H1 (cell line): Measurements from ENCODE around the gene CRHBP. TPM values are rescaled to one million over a fixed set of nuclear protein-coding genes. Genes with fewer than 3 reads are reported as not detected.

Experiments
- CTCF ChIA-PET: fragments of 300-600 bp; sonication (Branson Sonifier 250); formaldehyde crosslinking; loops from one replicate; lab custom pipeline; 2021; ENCODE audit not compliant: partially characterized antibody; lab: Charles Lee
- POLR2A ChIA-PET: fragments of 300-600 bp; sonication (Branson Sonifier 250); formaldehyde crosslinking; loops from one replicate; lab custom pipeline; 2021; ENCODE audit warnings: inconsistent platforms; ENCODE audit not compliant: partially characterized antibody; lab: Charles Lee
- DNase-seq, 2 experiments: peaks; one replicate each; pipeline versions ENCODE4 v3.0.0 to v3.0.0-alpha.2; 2010 to 2022; ENCODE audit warnings: low spot score in 2 of 2, low read depth in 1 of 2, mixed read lengths in 1 of 2
- FAIRE-seq: peaks from 2 replicates; lab custom pipeline; 2011; peaks lifted over from hg19 to GRCh38; lab: Jason Lieb, UNC
- H2AFZ ChIP-seq: 2 replicates; pipeline ENCODE4 v1.8.1; 2012; ENCODE audit warnings: low read length, inconsistent platforms
- H2AK5ac ChIP-seq: 2 replicates; pipeline ENCODE4 v1.6.1; 2013; ENCODE audit warnings: low read depth, low read length
- H2BK120ac ChIP-seq: replicated peaks from 2 replicates; pipeline ENCODE3; 2013; ENCODE audit warnings: low read depth, low read length, inconsistent platforms
- H2BK12ac ChIP-seq: 2 replicates; pipeline ENCODE4 v1.6.1; 2013; ENCODE audit warnings: low read depth, low read length
- H2BK15ac ChIP-seq: 2 replicates; pipeline ENCODE4 v1.6.1; 2013; ENCODE audit warnings: low read length
- H2BK20ac ChIP-seq: 2 replicates; pipeline ENCODE4 v1.6.1; 2013; ENCODE audit warnings: low read length
- H2BK5ac ChIP-seq: 2 replicates; pipeline ENCODE4 v1.6.1; 2013; ENCODE audit warnings: low read depth, low read length
- H3K14ac ChIP-seq: 2 replicates; pipeline ENCODE4 v1.6.1; 2013; ENCODE audit warnings: inconsistent platforms; ENCODE audit not compliant: insufficient read length
- H3K18ac ChIP-seq: 2 replicates; pipeline ENCODE4 v1.6.1; 2013; ENCODE audit warnings: low read length; ENCODE audit errors: extremely low read depth
- H3K23ac ChIP-seq: 2 replicates; pipeline ENCODE4 v1.6.1; 2013; ENCODE audit warnings: inconsistent platforms; ENCODE audit not compliant: insufficient read length
- H3K23me2 ChIP-seq: 2 replicates; pipeline ENCODE4 v1.6.1; 2013; ENCODE audit warnings: low read depth, low read length
- H3K27ac ChIP-seq: 2 replicates; pipeline ENCODE4 v1.6.1; 2011; ENCODE audit warnings: low read depth, low read length, inconsistent platforms
- H3K27me3 ChIP-seq, 4 experiments: replicated peaks in 1 of 4; 1 replicate in 1 of 4; 2 replicates in 3 of 4; pipeline versions ENCODE4 v1.6.1 to v1.8.1; 2011 to 2013; ENCODE audit warnings: low read length in 3 of 4, mild to moderate bottlenecking in 3 of 4, inconsistent platforms in 2 of 4, mixed read lengths in 2 of 4, moderate library complexity in 1 of 4; ENCODE audit not compliant: control insufficient read depth in 3 of 4, insufficient read depth in 3 of 4; ENCODE audit errors: extremely low read depth in 1 of 4
- H3K36me3 ChIP-seq, 4 experiments: 2 replicates each; pipeline versions ENCODE4 v1.6.1 to v1.8.1; 2011 to 2013; ENCODE audit warnings: mild to moderate bottlenecking in 4 of 4, low read length in 3 of 4, moderate library complexity in 2 of 4, control low read depth in 1 of 4, inconsistent platforms in 1 of 4; ENCODE audit not compliant: insufficient read depth in 4 of 4, control insufficient read depth in 2 of 4
- H3K4ac ChIP-seq: replicated peaks from 2 replicates; pipeline ENCODE3; 2013; ENCODE audit warnings: low read length, low read depth, mixed read lengths, inconsistent platforms; ENCODE audit not compliant: insufficient read length
- H3K4me1 ChIP-seq, 4 experiments: replicated peaks in 1 of 4; 1 replicate in 1 of 4; 2 replicates in 3 of 4; pipeline versions ENCODE4 v1.6.1 to v1.8.1; 2011 to 2013; ENCODE audit warnings: low read length in 3 of 4, inconsistent platforms in 2 of 4, mixed read lengths in 1 of 4; ENCODE audit not compliant: insufficient read depth in 4 of 4, control insufficient read depth in 3 of 4
- H3K4me2 ChIP-seq, 2 experiments: 2 replicates each; pipeline versions ENCODE4 v1.6.1 to v1.8.1; 2011 to 2013; ENCODE audit warnings: low read depth in 2 of 2, low read length in 2 of 2, control low read depth in 1 of 2, inconsistent platforms in 1 of 2, mild to moderate bottlenecking in 1 of 2; ENCODE audit not compliant: insufficient read depth in 1 of 2
- H3K4me3 ChIP-seq, 4 experiments: fragments of 200-600, 300-600 bp in 1 of 4; sonication (generic), shearing (Covaris generic), sonication (Bioruptor Twin) in 1 of 4; 2 replicates each; pipeline versions ENCODE4 v1.5.1 to v1.8.1; 2011 to 2016; ENCODE audit warnings: low read length in 4 of 4, low read depth in 3 of 4, control low read depth in 2 of 4, inconsistent platforms in 2 of 4, mild to moderate bottlenecking in 2 of 4, mixed read lengths in 1 of 4, moderate library complexity in 1 of 4; ENCODE audit not compliant: insufficient read depth in 2 of 4; ENCODE audit errors: extremely low read depth in 1 of 4
- H3K56ac ChIP-seq: replicated peaks from 2 replicates; pipeline ENCODE3; 2013; ENCODE audit warnings: low read depth, mild to moderate bottlenecking, mixed read lengths, low read length, inconsistent platforms; ENCODE audit not compliant: insufficient read length
- H3K79me1 ChIP-seq: 2 replicates; pipeline ENCODE4 v1.6.1; 2013; ENCODE audit warnings: low read depth, low read length, control low read depth
- H3K79me2 ChIP-seq, 2 experiments: 2 replicates each; pipeline versions ENCODE4 v1.6.1 to v1.8.1; 2012 to 2013; ENCODE audit warnings: low read length in 2 of 2, mild to moderate bottlenecking in 2 of 2, inconsistent platforms in 1 of 2; ENCODE audit not compliant: insufficient read depth in 2 of 2, control insufficient read depth in 1 of 2
- H3K9ac ChIP-seq, 4 experiments: replicated peaks in 1 of 4; 1 replicate in 1 of 4; 2 replicates in 3 of 4; pipeline versions ENCODE4 v1.6.1 to v1.8.1; 2011 to 2013; ENCODE audit warnings: low read depth in 3 of 4, low read length in 3 of 4, control low read depth in 2 of 4, mild to moderate bottlenecking in 2 of 4, moderate library complexity in 2 of 4, inconsistent platforms in 1 of 4; ENCODE audit errors: extremely low read depth in 1 of 4
- H3K9me3 ChIP-seq, 2 experiments: 2 replicates each; pipeline versions ENCODE4 v1.6.1 to v1.8.1; 2012 to 2013; ENCODE audit warnings: mild to moderate bottlenecking in 2 of 2, moderate library complexity in 2 of 2, control low read depth in 1 of 2, inconsistent platforms in 1 of 2, low read depth in 1 of 2, low read length in 1 of 2, mixed read lengths in 1 of 2; ENCODE audit not compliant: insufficient read depth in 2 of 2
- H4K20me1 ChIP-seq, 2 experiments: replicated peaks in 1 of 2; 2 replicates each; pipeline versions ENCODE3 to v1.8.1; 2011 to 2013; ENCODE audit warnings: inconsistent platforms in 2 of 2, low read length in 2 of 2, mild to moderate bottlenecking in 1 of 2; ENCODE audit not compliant: insufficient read depth in 2 of 2, control insufficient read depth in 1 of 2
- H4K5ac ChIP-seq: 2 replicates; pipeline ENCODE4 v1.6.1; 2013; ENCODE audit warnings: low read length, low read depth, mixed read lengths, inconsistent platforms; ENCODE audit not compliant: insufficient read length
- H4K8ac ChIP-seq: 2 replicates; pipeline ENCODE4 v1.8.0; 2013; ENCODE audit warnings: mild to moderate bottlenecking, moderate library complexity, low read length, inconsistent platforms; ENCODE audit not compliant: insufficient read depth; ENCODE audit errors: extremely low read depth
- H4K91ac ChIP-seq: replicated peaks from 2 replicates; pipeline ENCODE3; 2013; ENCODE audit warnings: low read length, mixed read lengths, inconsistent platforms; ENCODE audit not compliant: insufficient read length
- WGBS, 2 experiments: shearing (Covaris generic) in 1 of 2; methylation state at CpG; one replicate each; pipeline versions ENCODE4 v1.1.6 to v1.1.7; 2013 to 2015; ENCODE audit warnings: low lambda C conversion rate in 2 of 2, mixed read lengths in 2 of 2, inconsistent platforms in 1 of 2, low coverage in 1 of 2, missing lambda C conversion rate in 1 of 2; ENCODE audit not compliant: insufficient replicate concordance in 2 of 2, insufficient coverage in 1 of 2, insufficient read length in 1 of 2; ENCODE audit errors: extremely low coverage in 1 of 2, missing lambda C conversion rate in 1 of 2; 5-methylcytosine and 5-hydroxymethylcytosine counted together
- polyA plus RNA-seq, 7 experiments: library from polyadenylated mRNA; depleted of rRNA in 3 of 7; stranded (reverse) in 5 of 7; unstranded in 2 of 7; fragments of >200 nt in 5 of 7; fragments of 200-250 nt in 2 of 7; gene quantifications; 1 replicate in 5 of 7; 2 replicates in 1 of 7; 4 replicates in 1 of 7; pipeline versions ENCODE4 v1.2.1 to v1.2.3, GENCODE V29; 2011 to 2013; ENCODE audit warnings: missing spikeins in 2 of 7, mixed read lengths in 2 of 7
- total RNA-seq: library from RNA; stranded (reverse); fragmentation: NEBNext Ultra II Directional; extraction: Animal tissue kit (Norgen Biotek cat#: 25700); gene quantifications from 2 replicates; pipeline ENCODE4 v1.2.1, GENCODE V29; 2021

CRHBP gene
- total and polyA plus RNA-seq, 2 of the 8 experiments (the other 6 are each of a cell fraction or from before 2014, with no cell fraction given) = 0.30 TPM; not detected in 1

GRCh38 chr5:76943006-76943405 is 9.8 kb upstream of the CRHBP start:
- H3K4me1 ChIP-seq = no peaks in the 10 kb centered on the region
- H2AK5ac ChIP-seq = no peak overlapping the region
- DNase-seq = no peak
- no peak overlapping the region for H4K5ac ChIP-seq
- H3K23ac ChIP-seq = no peak overlapping the region
- FAIRE-seq = no peak
- 79% methylated on average over 3 of the region's 3 CpGs; no CpG with 5 or more reads in 1 of the 2 experiments for WGBS, 2 experiments
- H3K27ac ChIP-seq = no peak overlapping the region
- CTCF ChIA-PET = interaction anchor here (0.6 to 1.9 kb wide), 2 partner anchors 45 to 168 kb away, joined by 4 to 7 read pairs; no protein-coding TSS in a partner anchor
- no peak overlapping the region for H2BK15ac ChIP-seq
- no peak overlapping the region for H3K4me3 ChIP-seq
- H4K8ac ChIP-seq = no peak overlapping the region
- H3K9me3 ChIP-seq = no peaks in the 10 kb centered on the region
- no peak overlapping the region for H3K14ac ChIP-seq
- no peak overlapping the region for H3K56ac ChIP-seq
- H4K20me1 ChIP-seq = no peaks in the 10 kb centered on the region
- no peaks in the 10 kb centered on the region for H3K79me1 ChIP-seq
- no peak overlapping the region for H2BK120ac ChIP-seq
- POLR2A ChIA-PET = no interaction called here
- no peaks in the 10 kb centered on the region for H3K23me2 ChIP-seq
- no peak overlapping the region for H4K91ac ChIP-seq
- no peak overlapping the region for H2BK20ac ChIP-seq
- no peak overlapping the region for H3K4me2 ChIP-seq
- H3K27me3 ChIP-seq = no peaks in the 10 kb centered on the region
- no peaks in the 10 kb centered on the region for H3K36me3 ChIP-seq
- no peak overlapping the region for H2AFZ ChIP-seq
- H2BK12ac ChIP-seq = no peak overlapping the region
- H3K79me2 ChIP-seq = no peaks in the 10 kb centered on the region
- H2BK5ac ChIP-seq = no peak overlapping the region
- H3K9ac ChIP-seq = no peak overlapping the region
- no peak overlapping the region for H3K4ac ChIP-seq
- H3K18ac ChIP-seq = no peak overlapping the region
